Measurements from ENCODE around the gene ANKS1A.

DNA sequence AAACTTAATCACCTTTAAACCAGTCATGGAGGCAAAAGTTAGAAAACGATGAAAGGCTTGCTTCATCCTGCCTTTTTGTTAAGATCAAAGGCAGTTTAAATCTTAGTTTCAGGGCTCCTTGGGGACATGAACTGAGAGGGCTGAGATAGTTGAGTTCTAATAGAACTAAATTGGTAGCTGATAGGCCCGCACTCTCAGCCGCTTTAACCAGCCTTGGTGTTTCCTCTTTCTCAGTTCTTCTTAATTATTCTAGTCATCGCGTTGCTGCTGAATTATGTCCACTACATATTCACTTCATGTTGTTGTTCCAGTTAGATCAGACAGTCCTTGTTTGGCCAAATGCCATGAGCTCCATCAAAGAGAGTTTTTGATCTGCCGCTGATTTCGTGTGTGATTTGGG lies 72.5 kb downstream of the ANKS1A start:
- TF ChIP-seq, protein P1, sequence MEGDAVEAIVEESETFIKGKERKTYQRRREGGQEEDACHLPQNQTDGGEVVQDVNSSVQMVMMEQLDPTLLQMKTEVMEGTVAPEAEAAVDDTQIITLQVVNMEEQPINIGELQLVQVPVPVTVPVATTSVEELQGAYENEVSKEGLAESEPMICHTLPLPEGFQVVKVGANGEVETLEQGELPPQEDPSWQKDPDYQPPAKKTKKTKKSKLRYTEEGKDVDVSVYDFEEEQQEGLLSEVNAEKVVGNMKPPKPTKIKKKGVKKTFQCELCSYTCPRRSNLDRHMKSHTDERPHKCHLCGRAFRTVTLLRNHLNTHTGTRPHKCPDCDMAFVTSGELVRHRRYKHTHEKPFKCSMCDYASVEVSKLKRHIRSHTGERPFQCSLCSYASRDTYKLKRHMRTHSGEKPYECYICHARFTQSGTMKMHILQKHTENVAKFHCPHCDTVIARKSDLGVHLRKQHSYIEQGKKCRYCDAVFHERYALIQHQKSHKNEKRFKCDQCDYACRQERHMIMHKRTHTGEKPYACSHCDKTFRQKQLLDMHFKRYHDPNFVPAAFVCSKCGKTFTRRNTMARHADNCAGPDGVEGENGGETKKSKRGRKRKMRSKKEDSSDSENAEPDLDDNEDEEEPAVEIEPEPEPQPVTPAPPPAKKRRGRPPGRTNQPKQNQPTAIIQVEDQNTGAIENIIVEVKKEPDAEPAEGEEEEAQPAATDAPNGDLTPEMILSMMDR (IDR thresholded peaks at IDR 0.05): no peak
- no peak for TF ChIP-seq EP300 (IDR thresholded peaks at IDR 0.05)

All from ovary (tissue), 3 donors.